Ishikawa (cell line): ENCODE results near the gene CNTN4.

ENCODE experiments used
- CEBPB ChIP-seq: IDR thresholded peaks from 2 replicates; pipeline ENCODE4 v1.6.1; 2012
- CREB1 ChIP-seq: IDR thresholded peaks from 2 replicates; pipeline ENCODE4 v1.6.1; 2012; ENCODE audit warnings: low read depth
- EGR1 ChIP-seq: IDR thresholded peaks from 2 replicates; pipeline ENCODE4 v1.6.1; 2012
- EP300 ChIP-seq: IDR thresholded peaks from 2 replicates; pipeline ENCODE4 v1.6.1; 2012; ENCODE audit warnings: borderline replicate concordance
- FOXM1 ChIP-seq: IDR thresholded peaks from 2 replicates; pipeline ENCODE4 v1.6.1; 2012; ENCODE audit warnings: low read depth, borderline replicate concordance
- NFIC ChIP-seq: IDR thresholded peaks from 2 replicates; pipeline ENCODE4 v1.6.1; 2012
- RAD21 ChIP-seq: IDR thresholded peaks from 2 replicates; pipeline ENCODE4 v1.6.1; 2012; ENCODE audit warnings: low read depth
- TAF1 ChIP-seq: IDR thresholded peaks from 2 replicates; pipeline ENCODE4 v1.6.1; 2012; ENCODE audit warnings: low read depth, mild to moderate bottlenecking
- TCF12 ChIP-seq: IDR thresholded peaks from 2 replicates; pipeline ENCODE4 v1.6.1; 2012; ENCODE audit warnings: low read depth
- TEAD4 ChIP-seq: IDR thresholded peaks from 2 replicates; pipeline ENCODE4 v1.6.1; 2012
- YY1 ChIP-seq: IDR thresholded peaks from 2 replicates; pipeline ENCODE4 v1.6.1; 2012; ENCODE audit warnings: low read depth
- ZBTB7A ChIP-seq: IDR thresholded peaks from 2 replicates; pipeline ENCODE4 v1.6.1; 2012; ENCODE audit warnings: low read depth
- TF ChIP-seq, protein P1 (sequence below): IDR thresholded peaks from 2 replicates; pipeline ENCODE4 v1.6.1; 2012
- TF ChIP-seq, protein P2 (sequence below): IDR thresholded peaks from 2 replicates; pipeline ENCODE4 v1.6.1; 2012
- TF ChIP-seq, protein P3 (sequence below): IDR thresholded peaks from 2 replicates; pipeline ENCODE4 v1.6.1; 2012; ENCODE audit warnings: low read depth, mild to moderate bottlenecking

CNTN4 gene

DNA sequence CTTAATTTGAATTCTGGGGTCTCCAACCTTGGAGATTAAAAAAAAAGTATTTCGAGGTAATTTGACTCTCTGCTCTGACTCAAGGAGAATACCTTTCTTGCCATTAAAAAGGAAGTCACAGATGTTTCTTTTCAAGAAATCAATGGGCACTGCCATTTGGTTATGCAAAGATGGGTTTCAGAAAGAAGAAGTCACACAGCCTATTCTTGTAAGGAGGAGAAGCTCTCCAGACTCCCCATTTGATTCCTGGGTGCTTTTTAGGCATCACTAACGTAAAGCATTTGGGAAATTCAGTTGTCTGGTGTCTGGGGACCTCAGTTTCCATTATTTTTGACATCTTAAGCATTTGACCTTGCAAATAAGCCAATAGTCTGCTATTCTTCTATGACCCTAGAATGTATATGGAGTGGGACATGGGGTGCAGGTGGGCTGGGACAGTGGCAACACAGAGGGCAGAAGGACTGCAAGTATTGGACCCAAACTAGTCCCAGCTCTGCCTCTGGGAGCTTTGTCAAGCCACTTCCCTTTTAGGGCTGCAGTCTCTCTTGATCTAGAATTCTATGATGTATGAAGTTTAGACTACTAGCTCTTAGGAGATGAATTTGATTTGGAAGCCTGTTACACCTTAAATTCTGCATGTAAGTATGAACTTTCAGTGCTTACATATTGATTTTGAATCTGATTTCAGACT lies 983.7 kb downstream of the CNTN4 start:
- TF ChIP-seq ZBTB7A = no peak
- TF ChIP-seq TAF1 = no peak
- no peak for TF ChIP-seq FOXM1
- no peak for TF ChIP-seq EP300

DNA sequence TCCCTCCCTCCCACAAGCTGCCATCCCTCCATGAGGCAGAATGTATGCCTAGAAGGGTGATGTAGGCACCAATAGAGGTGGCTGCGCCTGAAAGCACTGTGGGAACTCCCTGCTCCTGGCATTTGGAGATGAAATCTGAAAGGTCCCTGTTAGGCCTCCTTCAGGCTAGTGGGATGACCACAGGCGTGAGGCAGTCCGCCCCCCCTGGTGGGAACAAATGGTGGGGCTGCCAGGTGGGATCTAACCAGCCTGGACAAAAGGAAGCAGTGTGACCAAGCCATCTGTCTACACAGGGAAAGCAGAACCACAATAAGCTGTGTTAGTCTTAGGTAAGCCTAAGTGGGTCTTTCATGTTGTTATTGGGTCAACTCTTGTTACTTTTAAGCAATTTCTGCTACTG lies 986.2 kb downstream of the CNTN4 start:
- no peak for TF ChIP-seq CREB1
- no peak for TF ChIP-seq ZBTB7A
- TF ChIP-seq TAF1 = no peak
- TF ChIP-seq, protein P1, sequence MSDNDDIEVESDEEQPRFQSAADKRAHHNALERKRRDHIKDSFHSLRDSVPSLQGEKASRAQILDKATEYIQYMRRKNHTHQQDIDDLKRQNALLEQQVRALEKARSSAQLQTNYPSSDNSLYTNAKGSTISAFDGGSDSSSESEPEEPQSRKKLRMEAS = no peak
- TF ChIP-seq EP300 = no peak
- no peak for TF ChIP-seq YY1
- TF ChIP-seq, protein P2, sequence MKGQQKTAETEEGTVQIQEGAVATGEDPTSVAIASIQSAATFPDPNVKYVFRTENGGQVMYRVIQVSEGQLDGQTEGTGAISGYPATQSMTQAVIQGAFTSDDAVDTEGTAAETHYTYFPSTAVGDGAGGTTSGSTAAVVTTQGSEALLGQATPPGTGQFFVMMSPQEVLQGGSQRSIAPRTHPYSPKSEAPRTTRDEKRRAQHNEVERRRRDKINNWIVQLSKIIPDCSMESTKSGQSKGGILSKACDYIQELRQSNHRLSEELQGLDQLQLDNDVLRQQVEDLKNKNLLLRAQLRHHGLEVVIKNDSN = no peak
- TF ChIP-seq, protein P3, sequence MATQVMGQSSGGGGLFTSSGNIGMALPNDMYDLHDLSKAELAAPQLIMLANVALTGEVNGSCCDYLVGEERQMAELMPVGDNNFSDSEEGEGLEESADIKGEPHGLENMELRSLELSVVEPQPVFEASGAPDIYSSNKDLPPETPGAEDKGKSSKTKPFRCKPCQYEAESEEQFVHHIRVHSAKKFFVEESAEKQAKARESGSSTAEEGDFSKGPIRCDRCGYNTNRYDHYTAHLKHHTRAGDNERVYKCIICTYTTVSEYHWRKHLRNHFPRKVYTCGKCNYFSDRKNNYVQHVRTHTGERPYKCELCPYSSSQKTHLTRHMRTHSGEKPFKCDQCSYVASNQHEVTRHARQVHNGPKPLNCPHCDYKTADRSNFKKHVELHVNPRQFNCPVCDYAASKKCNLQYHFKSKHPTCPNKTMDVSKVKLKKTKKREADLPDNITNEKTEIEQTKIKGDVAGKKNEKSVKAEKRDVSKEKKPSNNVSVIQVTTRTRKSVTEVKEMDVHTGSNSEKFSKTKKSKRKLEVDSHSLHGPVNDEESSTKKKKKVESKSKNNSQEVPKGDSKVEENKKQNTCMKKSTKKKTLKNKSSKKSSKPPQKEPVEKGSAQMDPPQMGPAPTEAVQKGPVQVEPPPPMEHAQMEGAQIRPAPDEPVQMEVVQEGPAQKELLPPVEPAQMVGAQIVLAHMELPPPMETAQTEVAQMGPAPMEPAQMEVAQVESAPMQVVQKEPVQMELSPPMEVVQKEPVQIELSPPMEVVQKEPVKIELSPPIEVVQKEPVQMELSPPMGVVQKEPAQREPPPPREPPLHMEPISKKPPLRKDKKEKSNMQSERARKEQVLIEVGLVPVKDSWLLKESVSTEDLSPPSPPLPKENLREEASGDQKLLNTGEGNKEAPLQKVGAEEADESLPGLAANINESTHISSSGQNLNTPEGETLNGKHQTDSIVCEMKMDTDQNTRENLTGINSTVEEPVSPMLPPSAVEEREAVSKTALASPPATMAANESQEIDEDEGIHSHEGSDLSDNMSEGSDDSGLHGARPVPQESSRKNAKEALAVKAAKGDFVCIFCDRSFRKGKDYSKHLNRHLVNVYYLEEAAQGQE = no peak
- no peak for TF ChIP-seq FOXM1
- TF ChIP-seq RAD21 = no peak

DNA sequence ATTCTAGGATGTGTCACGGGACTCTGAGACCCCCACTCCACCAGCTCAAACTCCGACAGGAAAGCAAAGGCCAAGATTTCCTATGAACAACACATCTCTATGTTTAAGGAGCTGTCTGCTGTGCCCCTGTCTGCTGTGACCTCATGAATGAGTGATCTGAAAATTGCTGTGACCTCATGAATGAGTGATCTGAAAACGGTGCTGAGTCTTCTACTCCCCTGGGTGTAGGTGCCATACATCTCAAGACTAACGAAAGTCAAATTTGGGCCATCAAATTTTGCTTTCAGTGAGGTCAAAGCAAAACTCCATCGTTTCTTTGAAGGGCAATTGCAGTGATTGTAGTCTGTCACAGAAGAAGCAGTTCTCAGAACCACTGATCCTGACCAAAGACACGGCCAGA lies 987.1 kb downstream of the CNTN4 start:
- TF ChIP-seq EGR1 (no peak), CREB1 (no peak), YY1 (no peak), EP300 (no peak), NFIC (no peak)
- TF ChIP-seq, protein P2 = no peak

DNA sequence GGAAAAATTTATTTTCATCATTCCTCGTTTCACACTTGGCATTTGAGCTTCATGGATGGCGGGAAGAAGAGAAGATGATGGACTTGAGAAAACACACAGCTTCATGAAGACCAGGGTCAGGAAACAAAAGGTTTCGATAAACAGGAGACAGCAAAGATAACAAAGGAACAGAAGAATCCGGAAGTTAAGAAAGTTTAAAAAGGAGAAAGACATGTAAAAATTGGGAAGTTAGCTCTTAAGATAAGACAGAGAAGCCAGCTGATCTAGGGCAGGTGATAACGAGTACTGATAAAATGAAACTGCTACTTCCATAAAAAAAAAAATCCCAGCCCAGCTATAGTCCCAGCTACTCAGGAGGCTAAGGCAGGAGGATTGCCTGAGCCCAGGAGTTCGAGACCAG lies 987.6 kb downstream of the CNTN4 start:
- no peak for TF ChIP-seq YY1
- TF ChIP-seq FOXM1 = no peak
- TF ChIP-seq, protein P3 = no peak
- TF ChIP-seq, protein P2 = no peak
- no peak for TF ChIP-seq TAF1
- no peak for TF ChIP-seq EP300
- no peak for TF ChIP-seq RAD21
- no peak for TF ChIP-seq TEAD4
- TF ChIP-seq CEBPB = no peak
- no peak for TF ChIP-seq ZBTB7A
- TF ChIP-seq CREB1 = no peak
- TF ChIP-seq TCF12 = no peak
- TF ChIP-seq, protein P1 = no peak
- TF ChIP-seq EGR1 = no peak
- no peak for TF ChIP-seq NFIC

DNA sequence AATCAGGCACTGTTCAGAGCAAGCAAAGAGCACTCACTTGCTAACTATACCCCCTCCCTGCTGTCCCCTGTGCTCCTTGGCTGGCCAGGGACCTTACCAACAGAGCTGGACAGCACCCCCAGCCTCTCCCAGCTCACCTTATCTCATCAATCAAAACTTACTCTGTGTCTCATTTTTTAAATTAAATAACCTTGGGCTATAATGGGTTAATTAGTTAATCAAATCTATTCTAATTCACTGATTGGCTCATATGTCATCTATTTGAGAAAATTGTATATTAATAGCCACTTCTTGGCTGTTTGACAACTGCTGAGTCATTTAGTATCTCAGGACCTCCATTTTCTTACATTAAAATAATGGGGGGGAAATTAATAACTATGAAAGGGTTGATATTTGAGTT lies 988.6 kb downstream of the CNTN4 start:
- TF ChIP-seq YY1 (no peak), CEBPB (no peak), EP300 (no peak), FOXM1 (no peak), ZBTB7A (no peak), NFIC (no peak), TAF1 (no peak), EGR1 (no peak), CREB1 (no peak), TCF12 (no peak), RAD21 (no peak)
- TF ChIP-seq, protein P3 = no peak
- TF ChIP-seq, protein P1 = no peak
- TF ChIP-seq, protein P2 = no peak
